Activated CD8-positive, alpha-beta T cell treated with anti-CD3 and anti-CD28 coated beads for 36 hours (primary cell): Measurements from ENCODE around the gene TH. TPM values are rescaled to one million over a fixed set of nuclear protein-coding genes. Genes with fewer than 3 reads are reported as not detected.
"Not testable (repeated sequence)": the region's sequence is repeated elsewhere in the genome, so short reads cannot be mapped to it uniquely, and the experiment has no call there.

ENCODE experiments used
- ATAC-seq: fragments of 200-7000 bp; cut with Tn5 transposase; one replicate; pipeline ENCODE4 v1.10.0; 2021; ENCODE audit warnings: mild to moderate bottlenecking, moderate library complexity
- CTCF ChIA-PET: fragments of 350-600 bp; sonication (Branson Sonifier 250); formaldehyde crosslinking; loops from one replicate; lab custom pipeline; 2021; ENCODE audit warnings: antibody characterized with exemption; lab: Charles Lee
- POLR2A ChIA-PET: fragments of 350-600 bp; sonication (Branson Sonifier 250); formaldehyde crosslinking; loops from one replicate; lab custom pipeline; 2021; ENCODE audit warnings: antibody characterized with exemption; lab: Charles Lee
- DNase-seq: peaks from one replicate; pipeline ENCODE4 v3.0.0-alpha.2; 2020
- H3K27ac Mint-ChIP-seq: one replicate; pipeline ENCODE4 v1.8.0; 2021; ENCODE audit warnings: mild to moderate bottlenecking, mixed read lengths
- H3K27me3 Mint-ChIP-seq: one replicate; pipeline ENCODE4 v1.8.0; 2021; ENCODE audit warnings: mixed read lengths
- H3K36me3 Mint-ChIP-seq: one replicate; pipeline ENCODE4 v1.8.0; 2021; ENCODE audit warnings: low read depth, mixed read lengths
- H3K4me1 Mint-ChIP-seq: one replicate; pipeline ENCODE4 v1.8.0; 2021; ENCODE audit warnings: low read depth, mixed read lengths
- H3K4me3 Mint-ChIP-seq: one replicate; pipeline ENCODE4 v1.8.0; 2021; ENCODE audit warnings: mild to moderate bottlenecking, moderate library complexity, mixed read lengths
- H3K9me3 Mint-ChIP-seq: one replicate; pipeline ENCODE4 v1.8.0; 2021; ENCODE audit warnings: mixed read lengths
- intact Hi-C: fragments of 100-400 bp; cut with micrococcal nuclease; formaldehyde crosslinking; loops from one replicate; pipeline ENCODE4 v1.10.0; 2022
- total RNA-seq, 2 experiments: library from RNA; stranded (reverse); gene quantifications; one replicate each; pipeline ENCODE4 v1.2.3, GENCODE V29; 2021
- TF ChIP-seq, protein P1 (sequence below): fragments of 200-600 bp; IDR thresholded peaks from one replicate; pipeline ENCODE4 v1.8.0; 2022; ENCODE audit warnings: antibody characterized with exemption, mild to moderate bottlenecking

Gene TH
- total RNA-seq, 2 experiments from 2014 or later, result not detected

DNA sequence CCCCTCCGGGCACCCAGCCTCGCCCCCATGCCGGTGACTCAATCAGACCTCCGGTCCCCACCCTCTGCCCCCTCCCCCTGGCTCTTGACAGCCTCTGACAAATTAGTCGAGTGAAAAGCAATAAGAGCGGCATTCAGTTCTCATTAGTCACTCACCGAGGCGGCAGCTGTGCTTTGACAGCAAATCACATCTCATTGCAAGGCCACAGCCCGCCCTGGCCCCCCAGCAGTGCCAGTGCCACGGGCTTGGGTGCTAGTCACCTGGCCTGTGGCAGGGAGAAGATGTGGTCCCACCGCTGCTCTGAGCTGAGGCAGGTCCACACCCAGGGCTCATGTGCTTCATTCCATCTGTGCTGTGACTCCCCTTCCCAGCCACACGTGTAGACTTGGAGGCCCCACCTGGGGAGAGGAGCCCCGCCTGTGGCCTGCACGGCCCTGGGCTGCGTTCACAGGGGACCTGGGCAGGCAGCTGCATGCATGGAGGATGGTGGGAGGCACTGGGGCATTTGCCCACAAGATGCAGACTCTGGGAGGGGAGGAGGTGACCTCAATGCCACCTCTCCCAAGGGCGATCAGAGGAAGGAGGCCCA is 7.4 kb upstream of the TH start:
- no peak for ATAC-seq
- no peak overlapping the region for H3K27ac Mint-ChIP-seq

DNA sequence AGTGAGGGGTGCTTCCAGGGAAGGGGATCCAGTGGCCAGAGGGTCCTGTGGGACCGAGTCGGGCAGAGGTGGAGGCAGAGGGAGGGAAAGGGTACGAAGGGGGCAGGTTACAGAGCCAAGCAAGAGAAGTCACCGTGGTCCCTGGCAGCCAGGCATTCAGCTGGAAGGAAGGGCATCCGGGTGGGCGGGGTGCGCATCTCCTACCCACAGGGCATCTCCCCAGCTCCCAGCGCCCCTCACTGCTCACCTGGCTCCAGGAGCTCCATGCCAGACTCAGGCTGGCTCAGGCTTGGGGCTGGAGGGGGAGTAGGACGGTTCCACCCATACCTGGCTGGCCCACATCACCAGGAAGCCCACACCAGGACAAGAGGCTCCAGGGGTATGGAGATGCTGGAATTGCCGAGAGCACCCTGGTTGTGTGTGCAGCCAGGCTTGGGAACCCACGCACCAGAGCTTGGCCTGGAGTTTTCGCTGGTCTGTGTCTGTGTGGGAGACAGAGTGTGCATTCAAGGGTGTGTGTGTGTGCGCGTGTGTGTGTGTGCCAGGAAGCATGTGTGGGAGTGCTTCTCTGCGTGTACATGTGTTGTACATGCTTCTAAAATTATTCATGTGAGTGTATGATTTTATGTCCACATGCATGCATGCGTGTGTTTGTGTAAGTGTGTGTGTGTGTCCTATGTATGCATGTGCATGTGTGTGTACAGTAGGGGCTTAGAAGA is 6.6 kb upstream of the TH start:
- DNase-seq, H3K36me3 Mint-ChIP-seq, H3K4me1 Mint-ChIP-seq, H3K27ac Mint-ChIP-seq, CTCF ChIA-PET, intact Hi-C loops, H3K9me3 Mint-ChIP-seq, POLR2A ChIA-PET, ATAC-seq, H3K4me3 Mint-ChIP-seq, H3K27me3 Mint-ChIP-seq: not testable (repeated sequence)

More for the DNA sequence above, 7.4 kb upstream of the TH start:
- Mint-ChIP-seq H3K4me1 (no peaks in the 10 kb centered on the region), H3K36me3 (no peaks in the 10 kb centered on the region), H3K4me3 (no peak overlapping the region), H3K9me3 (no peaks in the 10 kb centered on the region), H3K27me3 (no peaks in the 10 kb centered on the region)
- POLR2A ChIA-PET, result no interaction called here
- intact Hi-C loops, result no loop called here
- CTCF ChIA-PET, result no interaction called here
- no peak for DNase-seq
- TF ChIP-seq, protein P1, sequence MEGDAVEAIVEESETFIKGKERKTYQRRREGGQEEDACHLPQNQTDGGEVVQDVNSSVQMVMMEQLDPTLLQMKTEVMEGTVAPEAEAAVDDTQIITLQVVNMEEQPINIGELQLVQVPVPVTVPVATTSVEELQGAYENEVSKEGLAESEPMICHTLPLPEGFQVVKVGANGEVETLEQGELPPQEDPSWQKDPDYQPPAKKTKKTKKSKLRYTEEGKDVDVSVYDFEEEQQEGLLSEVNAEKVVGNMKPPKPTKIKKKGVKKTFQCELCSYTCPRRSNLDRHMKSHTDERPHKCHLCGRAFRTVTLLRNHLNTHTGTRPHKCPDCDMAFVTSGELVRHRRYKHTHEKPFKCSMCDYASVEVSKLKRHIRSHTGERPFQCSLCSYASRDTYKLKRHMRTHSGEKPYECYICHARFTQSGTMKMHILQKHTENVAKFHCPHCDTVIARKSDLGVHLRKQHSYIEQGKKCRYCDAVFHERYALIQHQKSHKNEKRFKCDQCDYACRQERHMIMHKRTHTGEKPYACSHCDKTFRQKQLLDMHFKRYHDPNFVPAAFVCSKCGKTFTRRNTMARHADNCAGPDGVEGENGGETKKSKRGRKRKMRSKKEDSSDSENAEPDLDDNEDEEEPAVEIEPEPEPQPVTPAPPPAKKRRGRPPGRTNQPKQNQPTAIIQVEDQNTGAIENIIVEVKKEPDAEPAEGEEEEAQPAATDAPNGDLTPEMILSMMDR, result no peak

DNA sequence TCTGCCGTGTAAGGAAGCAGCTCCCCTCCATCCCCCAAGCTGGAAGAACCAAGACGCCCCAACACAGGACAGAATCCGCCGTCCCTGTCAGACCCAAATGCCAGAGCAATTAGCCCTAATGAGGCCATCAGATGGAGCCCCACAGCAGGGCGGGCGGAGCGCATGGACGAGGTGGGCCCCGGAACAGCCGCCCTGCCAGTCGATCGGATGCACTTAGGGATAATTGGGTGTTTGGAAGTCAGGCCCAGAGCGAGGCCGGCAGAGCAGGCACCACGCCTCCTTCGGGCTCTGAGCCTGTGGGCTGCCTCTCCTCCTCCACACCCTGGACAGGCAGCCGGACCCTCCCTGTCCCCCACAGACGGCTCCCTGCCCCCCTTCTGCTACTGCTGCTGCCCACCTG is 5.5 kb upstream of the TH start:
- DNase-seq, result no peak
- TF ChIP-seq, protein P1, result no peak
- no peak overlapping the region for H3K4me3 Mint-ChIP-seq
- no peaks in the 10 kb centered on the region for H3K36me3 Mint-ChIP-seq
- intact Hi-C loops, result no loop called here
- no peaks in the 10 kb centered on the region for H3K9me3 Mint-ChIP-seq
- H3K27ac Mint-ChIP-seq, result no peak overlapping the region
- no peaks in the 10 kb centered on the region for H3K27me3 Mint-ChIP-seq
- no peak for ATAC-seq
- POLR2A ChIA-PET, result no interaction called here
- CTCF ChIA-PET, result no interaction called here
- H3K4me1 Mint-ChIP-seq, result no peaks in the 10 kb centered on the region

DNA sequence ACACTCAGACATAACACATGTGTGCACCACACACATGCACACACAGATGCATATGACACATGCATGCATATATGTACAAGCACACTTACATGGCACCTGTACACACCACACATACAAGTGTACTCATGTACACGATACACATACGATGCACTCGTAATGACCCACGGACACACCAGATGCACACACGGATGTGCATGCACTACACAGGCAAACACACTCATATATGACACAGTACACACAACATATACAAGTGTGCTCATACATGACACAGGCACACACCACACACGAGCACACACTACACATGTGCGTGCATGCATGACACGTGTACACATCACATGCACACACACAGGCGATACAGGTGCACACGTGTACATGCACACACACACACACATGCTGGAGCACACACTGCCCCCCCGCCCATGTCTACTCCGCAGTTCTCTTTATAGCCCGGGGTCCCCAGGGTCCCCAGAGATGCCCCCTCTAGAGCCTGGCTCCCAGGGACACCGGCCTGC is 4.8 kb upstream of the TH start:
- TF ChIP-seq, protein P1, result no peak
- H3K4me1 Mint-ChIP-seq, result no peaks in the 10 kb centered on the region
- CTCF ChIA-PET, result no interaction called here
- intact Hi-C loops, result no loop called here
- H3K9me3 Mint-ChIP-seq, result no peaks in the 10 kb centered on the region
- no peak overlapping the region for H3K4me3 Mint-ChIP-seq
- POLR2A ChIA-PET, result no interaction called here
- H3K27me3 Mint-ChIP-seq, result no peaks in the 10 kb centered on the region
- DNase-seq (no peak), ATAC-seq (no peak)
- H3K27ac Mint-ChIP-seq, result no peak overlapping the region
- no peaks in the 10 kb centered on the region for H3K36me3 Mint-ChIP-seq

DNA sequence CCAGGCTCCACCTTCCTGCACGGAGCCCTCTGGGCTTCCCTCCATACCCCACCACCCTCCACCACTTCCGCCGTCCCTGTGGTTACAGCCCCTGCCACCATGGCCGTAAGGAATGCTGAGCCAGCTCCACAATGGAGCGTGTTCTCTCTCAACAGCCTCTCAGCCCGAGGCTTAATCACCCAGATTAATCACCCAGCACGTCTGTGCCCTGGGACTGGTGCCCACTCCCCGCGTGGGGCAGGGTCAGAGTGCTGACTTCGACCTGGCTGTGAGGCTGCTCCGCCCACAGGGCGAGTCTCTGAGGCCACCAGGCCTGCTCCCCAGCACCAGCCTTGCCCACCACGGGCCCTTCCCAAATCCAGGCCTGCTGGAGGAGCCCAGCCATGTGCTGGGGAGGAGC is 4.0 kb upstream of the TH start:
- H3K4me1 Mint-ChIP-seq, result no peaks in the 10 kb centered on the region
- POLR2A ChIA-PET, result no interaction called here
- intact Hi-C loops, result no loop called here

More for the DNA sequence above, 4.0 kb upstream of the TH start:
- TF ChIP-seq, protein P1, result no peak
- Mint-ChIP-seq H3K27me3 (no peaks in the 10 kb centered on the region), H3K4me3 (no peak overlapping the region), H3K9me3 (no peaks in the 10 kb centered on the region), H3K36me3 (no peaks in the 10 kb centered on the region), H3K27ac (no peak overlapping the region)
- CTCF ChIA-PET, result no interaction called here
- ATAC-seq (no peak), DNase-seq (no peak)
